Measurements from ENCODE around the gene HM13.
A peak's percentile ranks its signal among the peaks of the same experiment; 100 is the strongest.
"Not testable (repeated sequence)": the region's sequence is repeated elsewhere in the genome, so short reads cannot be mapped to it uniquely, and the experiment has no call there.

The HM13 gene

GRCh38 chr20:31514154-31515071 is at the start of gene HM13:
Gene HM13, plus strand, starts transcription at chr20:31514442. Its CDS starts 110 bp downstream, at chr20:31514552.
- DNase-seq: peak; percentile 88 to 93

- not testable (repeated sequence) for DNase-seq
Observed at GRCh38 chr20:31470946-31471345, 43.3 kb upstream of the HM13 start.

- no peak for DNase-seq
Observed at GRCh38 chr20:31472395-31473330, 41.6 kb upstream of the HM13 start.

GRCh38 chr20:31473331-31474096 is 40.7 kb upstream of the HM13 start:
- DNase-seq: no peak

- no peak for DNase-seq
Observed at GRCh38 chr20:31474097-31474436, 40.2 kb upstream of the HM13 start.

- DNase-seq: no peak
Observed at GRCh38 chr20:31474758-31475427, 39.3 kb upstream of the HM13 start, which contains the start of the genes DEFB124 and REM1. Gene DEFB124, minus strand, starts transcription at chr20:31475127. Its CDS starts 2,114 bp downstream, at chr20:31473013. Gene REM1, plus strand, starts transcription at chr20:31475288. Its CDS starts 1,158 bp downstream, at chr20:31476446.

GRCh38 chr20:31475472-31476293 is 38.6 kb upstream of the HM13 start:
- DNase-seq: no peak

- DNase-seq: no peak
Observed at GRCh38 chr20:31476294-31476585, 38.0 kb upstream of the HM13 start.

- DNase-seq: no peak
Observed at GRCh38 chr20:31476643-31477215, 37.5 kb upstream of the HM13 start.

- DNase-seq: peak in 1 of 2 donors; percentile 28
Observed at GRCh38 chr20:31484001-31484400, 30.2 kb upstream of the HM13 start.

- DNase-seq: no peak
Observed at GRCh38 chr20:31485450-31486339, 28.5 kb upstream of the HM13 start.

GRCh38 chr20:31488115-31488514 is 26.1 kb upstream of the HM13 start:
- no peak for DNase-seq

- no peak for DNase-seq
Observed at GRCh38 chr20:31489152-31489551, 25.1 kb upstream of the HM13 start.

GRCh38 chr20:31490752-31491151 is 23.5 kb upstream of the HM13 start:
- no peak for DNase-seq

- DNase-seq: no peak
Observed at GRCh38 chr20:31494131-31494530, 20.1 kb upstream of the HM13 start.

- no peak for DNase-seq
Observed at GRCh38 chr20:31496761-31497295, 17.4 kb upstream of the HM13 start.

GRCh38 chr20:31497838-31498540 is 16.3 kb upstream of the HM13 start:
- no peak for DNase-seq

GRCh38 chr20:31500527-31500926 is 13.7 kb upstream of the HM13 start:
- no peak for DNase-seq
